Kidney (tissue), 14 donors: ENCODE measurements around the gene WNT5B. TPM values are rescaled to one million over a fixed set of nuclear protein-coding genes. Genes with fewer than 3 reads are reported as not detected.

Source experiments
- DNase-seq, 5 donors: peaks; one replicate each; pipeline ENCODE4 v3.0.0-alpha.2; 2013 to 2020
- FAIRE-seq: peaks from 2 replicates; lab custom pipeline; 2012; peaks lifted over from hg19 to GRCh38; lab: Jason Lieb, UNC
- H3K27ac ChIP-seq, 2 donors: one replicate each; pipeline ENCODE4 v1.7.0; 2013; ENCODE audit warnings: low read depth in 2 of 2, low read length in 2 of 2, inconsistent platforms in 1 of 2
- H3K27me3 ChIP-seq: one replicate; pipeline ENCODE4 v1.7.1; 2013; ENCODE audit warnings: low read length, inconsistent platforms; ENCODE audit not compliant: control insufficient read depth, insufficient read depth
- H3K36me3 ChIP-seq, 3 donors: one replicate each; pipeline versions ENCODE4 v1.7.0 to v1.7.1; 2013; ENCODE audit warnings: low read length in 3 of 3, control low read depth in 1 of 3, inconsistent platforms in 1 of 3; ENCODE audit not compliant: insufficient read depth in 3 of 3, control insufficient read depth in 2 of 3
- H3K4me1 ChIP-seq, 3 donors: one replicate each; pipeline versions ENCODE4 v1.7.0 to v1.7.1; 2013; ENCODE audit warnings: low read length in 3 of 3, inconsistent platforms in 1 of 3, low read depth in 1 of 3; ENCODE audit not compliant: control insufficient read depth in 2 of 3, insufficient read depth in 2 of 3
- H3K4me3 ChIP-seq, 3 donors: one replicate each; pipeline versions ENCODE4 v1.7.0 to v1.8.1; 2013; ENCODE audit warnings: low read length in 3 of 3, control low read depth in 1 of 3, inconsistent platforms in 1 of 3
- H3K9ac ChIP-seq, 3 donors: one replicate each; pipeline versions ENCODE4 v1.7.0 to v1.7.1; 2013; ENCODE audit warnings: low read length in 3 of 3, control low read depth in 1 of 3, inconsistent platforms in 1 of 3
- H3K9me3 ChIP-seq, 3 donors: one replicate each; pipeline versions ENCODE4 v1.7.0 to v1.7.1; 2013; ENCODE audit warnings: low read length in 3 of 3, control low read depth in 1 of 3, inconsistent platforms in 1 of 3; ENCODE audit not compliant: control insufficient read depth in 2 of 3, insufficient read depth in 1 of 3
- CTCF ChIP-seq: IDR thresholded peaks from 3 replicates; pipeline ENCODE4 v1.5.1; 2012; ENCODE audit warnings: mild to moderate bottlenecking, moderate library complexity, borderline replicate concordance; ENCODE audit not compliant: insufficient read depth; ENCODE audit errors: extremely low read depth
- intact Hi-C: fragments of 100-400 bp; cut with DNase I; formaldehyde crosslinking; loops from one replicate; pipeline ENCODE4 v1.11.1; 2022
- polyA plus RNA-seq: library from polyadenylated mRNA; stranded (reverse); fragments of 350-450 nt; fragmentation: Illumina TruSeq; extraction: RNeasy Lipid Tissue Mini Kit (QIAGEN cat#74804); gene quantifications from one replicate; pipeline ENCODE4 v1.2.3, GENCODE V29; 2014; ENCODE audit warnings: low read depth, low replicate concordance; ENCODE audit not compliant: insufficient read depth
- total RNA-seq: library from RNA; stranded (reverse); fragmentation: NEBNext Ultra II Directional; extraction: Animal tissue kit (Norgen Biotek cat#: 25700); gene quantifications from one replicate; pipeline ENCODE4 v1.2.1, GENCODE V29; 2021
- donor health status: control.
- donor health status: control.
- donor health status: control.
- donor health status: control.
- donor health status: control.
- donor health status: DM: yes; HTN: yes; CAD: no.
- donor health status: Normal renal cell carcinoma (clear cell type).

Gene WNT5B
- total and polyA plus RNA-seq, 2 donors from 2014 or later: 3.4 to 4.8 TPM

- Histone ChIP-seq H3K4me3 (no peak overlapping the region), H3K27me3 (no peaks in the 10 kb centered on the region), H3K4me1 (no peaks in the 10 kb centered on the region), H3K9me3 (no peaks in the 10 kb centered on the region), H3K27ac (no peak overlapping the region), H3K36me3 (no peaks in the 10 kb centered on the region), H3K9ac (no peak overlapping the region)
- TF ChIP-seq CTCF: no peak
- DNase-seq (no peak), FAIRE-seq (no peak)
- intact Hi-C loops: no loop called here
Observed at GRCh38 chr12:1619159-1619558, 9.9 kb upstream of the WNT5B start.

- FAIRE-seq (no peak), DNase-seq (no peak)
- intact Hi-C loops: no loop called here
- no peak for TF ChIP-seq CTCF
- H3K4me1 ChIP-seq: no peaks in the 10 kb centered on the region
- no peaks in the 10 kb centered on the region for H3K36me3 ChIP-seq
- no peak overlapping the region for H3K27ac ChIP-seq
- no peak overlapping the region for H3K4me3 ChIP-seq
- H3K27me3 ChIP-seq: no peaks in the 10 kb centered on the region
- no peak overlapping the region for H3K9ac ChIP-seq
- no peaks in the 10 kb centered on the region for H3K9me3 ChIP-seq
Observed at GRCh38 chr12:1619587-1619986, 9.4 kb upstream of the WNT5B start.

- FAIRE-seq (no peak), DNase-seq (no peak)
- no peak for TF ChIP-seq CTCF
- Histone ChIP-seq H3K4me3 (no peak overlapping the region), H3K27ac (no peak overlapping the region), H3K9me3 (no peaks in the 10 kb centered on the region), H3K9ac (no peak overlapping the region), H3K27me3 (no peaks in the 10 kb centered on the region), H3K4me1 (peaks cover 0 to under 1% (median 0%) of the 10 kb centered on the region in 3 donors), H3K36me3 (no peaks in the 10 kb centered on the region)
- intact Hi-C loops: no loop called here
Observed at GRCh38 chr12:1620092-1620491, 8.9 kb upstream of the WNT5B start.

GRCh38 chr12:1622406-1622805 is 6.6 kb upstream of the WNT5B start:
- no peak overlapping the region for H3K27ac ChIP-seq
- H3K9me3 ChIP-seq: no peaks in the 10 kb centered on the region
- intact Hi-C loops: no loop called here
- no peak for TF ChIP-seq CTCF
- H3K4me1 ChIP-seq: peaks cover 0 to 2% (median 0%) of the 10 kb centered on the region in 3 donors
- H3K27me3 ChIP-seq: no peaks in the 10 kb centered on the region
- no peak overlapping the region for H3K9ac ChIP-seq
- DNase-seq (no peak), FAIRE-seq (no peak)
- no peaks in the 10 kb centered on the region for H3K36me3 ChIP-seq
- no peak overlapping the region for H3K4me3 ChIP-seq
